ENCODE results near the gene TOR1B.

Gene TOR1B

DNA sequence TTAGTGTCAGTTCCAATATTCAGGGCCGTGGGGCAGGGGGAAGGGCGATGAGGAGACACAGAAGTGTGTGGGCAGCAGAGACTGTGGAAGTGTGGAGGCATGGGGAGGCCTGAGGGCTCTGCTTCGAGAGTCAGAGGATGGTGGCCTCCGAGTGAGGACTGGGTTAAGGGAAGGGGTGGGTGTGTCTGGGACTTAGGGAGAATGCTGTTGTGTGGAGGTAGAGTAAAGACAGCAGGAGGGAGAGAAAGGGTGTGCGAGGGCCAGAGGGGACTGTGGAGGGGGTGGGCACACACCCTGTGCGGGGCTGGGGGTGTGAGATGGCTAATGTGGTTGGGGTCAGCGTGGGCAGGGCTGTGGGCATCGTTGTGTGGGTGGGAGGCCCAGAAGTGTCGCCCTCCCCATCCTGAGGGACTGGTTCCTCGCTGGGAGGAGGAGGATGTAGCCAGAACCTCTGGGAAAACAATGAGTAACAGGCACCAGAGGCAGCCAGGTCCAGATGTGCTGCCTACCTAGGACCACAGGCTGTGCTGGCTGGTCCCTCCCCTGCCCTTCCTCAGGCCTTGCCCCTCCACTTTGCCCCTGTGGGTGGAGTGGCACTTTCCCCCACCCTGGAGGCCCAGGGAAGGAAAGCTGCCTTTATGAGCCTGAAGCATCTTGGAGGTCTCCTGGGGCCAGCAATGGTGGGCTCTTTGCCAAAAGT lies 36.5 kb downstream of the TOR1B start:
- DNase-seq (ENCODE audit: low spot score) = no peak
- in situ Hi-C loops (cut with MboI; ENCODE audit: low sequenced_read_pairs, unreplicated experiment) = no loop called here
- TF ChIP-seq CTCF (IDR thresholded peaks at IDR 0.05; ENCODE audit: borderline replicate concordance, control extremely low read depth, extremely low read depth, insufficient read depth, missing control alignments) = no peak

DNA sequence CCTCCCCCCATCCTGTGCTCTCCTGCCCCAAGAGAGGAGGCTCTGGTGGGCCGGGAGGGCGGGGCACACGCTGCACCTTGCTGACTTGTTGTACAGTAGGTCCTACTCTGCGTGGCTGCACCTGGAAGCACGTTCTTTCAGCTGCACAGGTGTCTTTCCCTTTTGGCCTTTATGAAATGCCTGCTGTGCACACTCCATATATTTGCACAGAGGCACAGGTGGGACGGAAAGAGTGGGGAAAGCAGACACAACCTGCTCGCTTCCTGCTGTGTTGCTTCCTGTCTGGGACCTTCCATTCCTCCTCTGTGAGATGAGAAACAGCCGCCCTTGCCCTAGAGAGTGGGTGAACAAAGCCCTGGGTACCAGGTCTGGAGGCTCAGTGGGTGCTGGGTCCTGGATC lies 37.0 kb downstream of the TOR1B start:
- in situ Hi-C loops (cut with MboI; ENCODE audit: low sequenced_read_pairs, unreplicated experiment) = no loop called here
- TF ChIP-seq CTCF (IDR thresholded peaks at IDR 0.05; ENCODE audit: borderline replicate concordance, control extremely low read depth, extremely low read depth, insufficient read depth, missing control alignments) = no peak
- DNase-seq (ENCODE audit: low spot score) = no peak

DNA sequence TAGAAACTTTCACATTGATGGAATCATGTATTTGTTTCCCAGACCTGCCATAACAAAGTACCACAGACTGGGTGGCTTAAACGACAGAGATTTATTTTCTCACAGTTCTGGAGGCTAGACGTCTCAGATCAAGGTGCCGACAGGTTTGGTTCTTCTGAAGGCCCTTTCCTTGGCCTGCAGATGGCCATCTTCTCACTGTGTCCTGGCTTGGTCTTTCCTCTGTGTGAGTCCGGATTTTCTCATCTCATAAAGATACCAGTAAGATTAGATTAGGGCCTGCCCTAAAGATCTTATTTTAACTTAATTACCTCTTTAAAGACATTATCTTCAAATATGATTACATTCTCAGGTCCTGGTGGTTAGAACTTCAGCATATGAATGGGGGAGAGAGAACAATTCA lies 38.1 kb downstream of the TOR1B start:
- in situ Hi-C loops (cut with MboI; ENCODE audit: low sequenced_read_pairs, unreplicated experiment) = no loop called here
- no peak for DNase-seq (ENCODE audit: low spot score)
- TF ChIP-seq CTCF (IDR thresholded peaks at IDR 0.05; ENCODE audit: borderline replicate concordance, control extremely low read depth, extremely low read depth, insufficient read depth, missing control alignments) = no peak

DNA sequence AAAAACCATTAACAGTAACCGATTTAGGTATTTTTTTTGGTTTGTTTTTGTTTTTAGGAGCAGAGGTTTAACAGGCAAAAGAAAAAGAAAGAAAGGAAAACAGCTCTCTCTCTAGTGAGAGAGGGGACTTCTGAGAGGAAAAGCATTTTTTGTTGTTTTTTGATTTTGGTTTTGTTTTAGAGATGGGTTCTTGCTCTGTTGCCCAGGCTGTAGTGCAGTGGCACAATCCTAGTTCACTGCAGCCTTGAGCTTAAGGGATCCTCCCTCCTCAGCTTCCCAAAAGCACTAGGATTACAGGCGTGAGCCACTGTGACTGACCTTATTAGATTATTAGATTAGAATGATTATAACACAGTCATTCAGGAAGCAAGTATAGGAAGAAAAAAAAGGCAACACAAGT lies 42.4 kb downstream of the TOR1B start:
- no peak for TF ChIP-seq CTCF (IDR thresholded peaks at IDR 0.05; ENCODE audit: borderline replicate concordance, control extremely low read depth, extremely low read depth, insufficient read depth, missing control alignments)
- in situ Hi-C loops (cut with MboI; ENCODE audit: low sequenced_read_pairs, unreplicated experiment) = no loop called here
- no peak for DNase-seq (ENCODE audit: low spot score)

DNA sequence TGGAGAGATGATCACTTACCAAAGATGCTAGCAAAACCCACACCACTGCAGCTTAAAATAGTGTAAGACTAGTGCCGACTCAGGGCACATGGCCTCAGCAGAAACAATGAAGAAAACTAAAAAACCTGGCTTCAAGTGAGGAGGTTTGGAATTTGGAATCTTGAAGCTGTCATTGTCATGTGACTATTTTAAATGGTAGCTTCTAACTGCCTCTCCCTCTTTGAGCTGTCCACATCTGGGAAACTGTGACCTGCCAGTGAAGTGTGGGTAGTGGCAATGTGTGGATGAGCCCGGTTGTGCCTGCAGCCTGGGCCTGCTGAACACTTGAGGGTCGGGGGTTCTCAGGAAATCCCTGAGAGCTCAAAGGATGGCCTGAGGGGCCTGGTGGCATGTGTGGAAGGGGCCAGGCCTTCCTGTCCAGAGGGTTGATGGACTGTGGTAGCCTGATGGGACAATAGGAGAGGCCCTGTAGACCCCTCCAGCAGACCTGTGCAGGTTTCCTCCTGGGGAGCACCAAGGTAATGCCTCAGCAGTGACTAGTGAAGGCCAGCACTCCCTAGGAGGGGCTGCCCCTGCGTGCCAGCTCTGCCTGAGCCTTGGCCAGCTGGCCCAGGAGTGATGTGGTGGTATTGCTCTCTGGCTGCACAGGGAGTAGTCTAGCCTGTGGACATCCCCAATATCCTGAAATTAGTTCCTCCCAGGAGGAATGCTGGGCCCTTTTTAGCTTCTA lies 45.9 kb downstream of the TOR1B start:
- in situ Hi-C loops (cut with MboI; ENCODE audit: low sequenced_read_pairs, unreplicated experiment) = no loop called here
- no peak for DNase-seq (ENCODE audit: low spot score)
- no peak for TF ChIP-seq CTCF (IDR thresholded peaks at IDR 0.05; ENCODE audit: borderline replicate concordance, control extremely low read depth, extremely low read depth, insufficient read depth, missing control alignments)

DNA sequence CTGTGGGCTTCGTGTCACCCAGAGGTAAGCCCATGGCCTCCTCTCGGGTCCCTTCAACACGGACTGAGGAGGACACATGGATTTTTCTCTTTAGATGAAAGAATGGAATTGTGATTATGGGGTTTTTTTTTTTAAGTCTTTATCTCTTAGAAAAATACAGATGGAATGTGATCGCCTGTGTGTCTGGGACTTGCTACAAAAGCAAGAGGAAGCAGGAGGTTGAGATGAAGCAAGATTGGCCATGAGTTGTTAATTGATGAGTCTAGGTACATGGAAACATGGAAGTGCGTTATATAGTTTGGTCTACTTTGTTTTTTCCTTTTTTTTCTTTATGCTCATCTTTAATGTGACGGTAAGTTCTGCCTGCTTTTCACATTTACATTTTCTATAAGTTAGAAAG lies 46.9 kb downstream of the TOR1B start:
- in situ Hi-C loops (cut with MboI; ENCODE audit: low sequenced_read_pairs, unreplicated experiment) = no loop called here
- DNase-seq (ENCODE audit: low spot score) = no peak
- no peak for TF ChIP-seq CTCF (IDR thresholded peaks at IDR 0.05; ENCODE audit: borderline replicate concordance, control extremely low read depth, extremely low read depth, insufficient read depth, missing control alignments)

Measured in GM13976 (cell line).